A673 (cell line): Measurements from ENCODE around the gene CRB1. TPM values are rescaled to one million over a fixed set of nuclear protein-coding genes. Genes with fewer than 3 reads are reported as not detected.

ENCODE experiments used
- BruUV-seq: library from RNA; stranded (reverse); fragments of 400-500 nt; replicated peaks from 2 replicates; lab custom pipeline; 2021; lab: Mats Ljungman, UMichigan
- CTCF ChIA-PET: fragments of 300-600 bp; sonication (Branson Sonifier 250); formaldehyde crosslinking; loops from one replicate; lab custom pipeline; 2022; ENCODE audit warnings: antibody characterized with exemption; lab: Charles Lee
- POLR2A ChIA-PET: fragments of 300-600 bp; sonication (Branson Sonifier 250); formaldehyde crosslinking; loops from one replicate; lab custom pipeline; 2022; ENCODE audit warnings: antibody characterized with exemption; ENCODE audit not compliant: low non-redundant PET; lab: Charles Lee
- DNase-seq: peaks from one replicate; pipeline ENCODE4 v3.0.0-alpha.2; 2015; ENCODE audit warnings: low spot score
- H3K27ac ChIP-seq: fragments of 200-600 bp; sonication (generic); 2 replicates; pipeline ENCODE4 v1.5.1; 2016; ENCODE audit warnings: mixed run types, low read depth, mild to moderate bottlenecking, mixed read lengths, antibody characterized with exemption, low read length; ENCODE audit not compliant: poor library complexity, severe bottlenecking
- H3K27me3 ChIP-seq: fragments of 200-600 bp; sonication (generic); replicated peaks from 2 replicates; pipeline ENCODE4 v1.6.1; 2017; ENCODE audit warnings: mixed run types, low read depth, mild to moderate bottlenecking, mixed read lengths, antibody characterized with exemption, low read length; ENCODE audit not compliant: insufficient read depth, poor library complexity
- H3K36me3 ChIP-seq: fragments of 200-600 bp; sonication (generic); 2 replicates; pipeline ENCODE4 v1.6.1; 2016; ENCODE audit warnings: mixed run types, mild to moderate bottlenecking, mixed read lengths, antibody characterized with exemption, low read length; ENCODE audit not compliant: insufficient read depth, poor library complexity, severe bottlenecking
- H3K4me1 ChIP-seq: fragments of 200-600 bp; sonication (generic); 2 replicates; pipeline ENCODE4 v1.6.1; 2017; ENCODE audit warnings: mixed run types, mild to moderate bottlenecking, mixed read lengths, antibody characterized with exemption, low read length; ENCODE audit not compliant: insufficient read depth, poor library complexity, severe bottlenecking
- H3K4me3 ChIP-seq: fragments of 200-600 bp; sonication (generic); 2 replicates; pipeline ENCODE4 v1.5.1; 2016; ENCODE audit warnings: low read depth, mixed run types, mild to moderate bottlenecking, mixed read lengths, low read length; ENCODE audit not compliant: poor library complexity, severe bottlenecking
- H3K9me3 ChIP-seq: fragments of 200-600 bp; sonication (generic); 2 replicates; pipeline ENCODE4 v1.6.1; 2016; ENCODE audit warnings: mixed run types, low read depth, mild to moderate bottlenecking, mixed read lengths, antibody characterized with exemption, low read length; ENCODE audit not compliant: poor library complexity, severe bottlenecking
- EZH2 ChIP-seq: fragments of 200-600 bp; sonication (generic); IDR thresholded peaks from 2 replicates; pipeline ENCODE4 v1.6.1; 2017; ENCODE audit warnings: borderline replicate concordance, low read depth, mild to moderate bottlenecking, mixed read lengths, antibody characterized with exemption, low read length; ENCODE audit not compliant: poor library complexity, severe bottlenecking
- intact Hi-C: fragments of 100-400 bp; cut with micrococcal nuclease; formaldehyde crosslinking; loops from one replicate; pipeline ENCODE4 v1.10.0; 2022; ENCODE audit not compliant: unreplicated experiment
- total RNA-seq: library from RNA; stranded (reverse); gene quantifications from 2 replicates; pipeline ENCODE4 v1.2.3, GENCODE V29; 2021
- TF ChIP-seq, protein P1 (sequence below): fragments of 300-800, 200-600 bp; sonication (generic); conservative IDR thresholded peaks from 2 replicates; pipeline ENCODE4 v1.5.1; 2017; ENCODE audit warnings: low read depth, mild to moderate bottlenecking, antibody characterized with exemption, low read length, moderate library complexity, mixed read lengths

Gene CRB1
- total RNA-seq, 1 experiment from 2014 or later: not detected

- Histone ChIP-seq H3K4me1 (no peaks in the 10 kb centered on the region), H3K27me3 (no peaks in the 10 kb centered on the region), H3K4me3 (no peak overlapping the region), H3K9me3 (no peaks in the 10 kb centered on the region), H3K27ac (no peak overlapping the region), H3K36me3 (no peaks in the 10 kb centered on the region)
- no peak for DNase-seq
- POLR2A ChIA-PET: no interaction called here
- intact Hi-C loops: no loop called here
- CTCF ChIA-PET: no interaction called here
- no peak for TF ChIP-seq EZH2
- TF ChIP-seq, protein P1, sequence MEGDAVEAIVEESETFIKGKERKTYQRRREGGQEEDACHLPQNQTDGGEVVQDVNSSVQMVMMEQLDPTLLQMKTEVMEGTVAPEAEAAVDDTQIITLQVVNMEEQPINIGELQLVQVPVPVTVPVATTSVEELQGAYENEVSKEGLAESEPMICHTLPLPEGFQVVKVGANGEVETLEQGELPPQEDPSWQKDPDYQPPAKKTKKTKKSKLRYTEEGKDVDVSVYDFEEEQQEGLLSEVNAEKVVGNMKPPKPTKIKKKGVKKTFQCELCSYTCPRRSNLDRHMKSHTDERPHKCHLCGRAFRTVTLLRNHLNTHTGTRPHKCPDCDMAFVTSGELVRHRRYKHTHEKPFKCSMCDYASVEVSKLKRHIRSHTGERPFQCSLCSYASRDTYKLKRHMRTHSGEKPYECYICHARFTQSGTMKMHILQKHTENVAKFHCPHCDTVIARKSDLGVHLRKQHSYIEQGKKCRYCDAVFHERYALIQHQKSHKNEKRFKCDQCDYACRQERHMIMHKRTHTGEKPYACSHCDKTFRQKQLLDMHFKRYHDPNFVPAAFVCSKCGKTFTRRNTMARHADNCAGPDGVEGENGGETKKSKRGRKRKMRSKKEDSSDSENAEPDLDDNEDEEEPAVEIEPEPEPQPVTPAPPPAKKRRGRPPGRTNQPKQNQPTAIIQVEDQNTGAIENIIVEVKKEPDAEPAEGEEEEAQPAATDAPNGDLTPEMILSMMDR: no peak
- BruUV-seq: no TSS peak
Observed at GRCh38 chr1:197234581-197234980, 33.5 kb upstream of the CRB1 start.

DNA sequence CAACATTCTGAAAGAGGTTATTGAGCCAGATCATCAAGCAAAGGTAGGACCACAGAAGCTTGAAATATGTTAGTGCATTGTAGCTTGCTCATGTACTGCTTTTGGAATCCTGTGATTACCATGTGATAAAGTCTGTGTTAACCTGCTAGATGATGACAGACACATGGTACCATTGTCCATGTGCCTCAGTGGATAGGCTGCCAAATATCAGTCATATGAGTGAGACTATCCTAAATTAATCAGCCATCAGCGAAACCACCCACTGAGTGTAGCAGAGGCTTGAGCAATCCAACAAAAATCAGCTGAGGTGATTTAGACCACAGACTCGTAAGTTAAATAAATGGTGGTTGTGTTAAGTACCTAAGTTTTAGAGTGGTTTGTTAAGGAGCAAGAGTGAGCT lies 32.7 kb upstream of the CRB1 start:
- DNase-seq: no peak
- BruUV-seq: no TSS peak
- TF ChIP-seq, protein P1: no peak
- no peak for TF ChIP-seq EZH2
- H3K4me3 ChIP-seq: no peak overlapping the region
- intact Hi-C loops: no loop called here
- H3K27me3 ChIP-seq: no peaks in the 10 kb centered on the region
- no peaks in the 10 kb centered on the region for H3K36me3 ChIP-seq
- H3K9me3 ChIP-seq: no peaks in the 10 kb centered on the region
- H3K27ac ChIP-seq: no peak overlapping the region
- CTCF ChIA-PET: no interaction called here
- POLR2A ChIA-PET: interaction anchor here (0.7 kb wide), 1 partner anchor 36 kb away, joined by 19 read pairs; no protein-coding TSS in a partner anchor
- H3K4me1 ChIP-seq: no peaks in the 10 kb centered on the region

GRCh38 chr1:197247465-197247864 lies 20.6 kb upstream of the CRB1 start:
- TF ChIP-seq EZH2: no peak
- TF ChIP-seq, protein P1: no peak
- DNase-seq: no peak
- ChIA-PET CTCF (no interaction called here), POLR2A (no interaction called here)
- Histone ChIP-seq H3K4me3 (no peak overlapping the region), H3K9me3 (no peaks in the 10 kb centered on the region), H3K36me3 (no peaks in the 10 kb centered on the region), H3K27me3 (no peaks in the 10 kb centered on the region), H3K4me1 (peaks cover 27% of the 10 kb centered on the region), H3K27ac (no peak overlapping the region)
- intact Hi-C loops: no loop called here
- no TSS peak for BruUV-seq
